RWPE2 (cell line): ENCODE results near the gene CHST6.

Experiments
- ATAC-seq: fragments of 200-7000 bp; cut with Tn5 transposase; 3 replicates; pipeline ENCODE4 v1.9.1; 2021; ENCODE audit warnings: low read depth
- DNase-seq: peaks from one replicate; pipeline ENCODE4 v3.0.0-alpha.2; 2020; ENCODE audit warnings: low spot score
- H3K27ac ChIP-seq: fragments of 450-650 bp; 2 replicates; pipeline ENCODE4 v1.5.1; 2017; ENCODE audit warnings: mild to moderate bottlenecking; ENCODE audit not compliant: poor library complexity, severe bottlenecking
- H3K27me3 ChIP-seq: fragments of 250-450 bp; sonication (Bioruptor Pico); 2 replicates; pipeline ENCODE4 v1.5.1; 2021; ENCODE audit warnings: mild to moderate bottlenecking, moderate library complexity; ENCODE audit not compliant: insufficient read depth, poor library complexity, severe bottlenecking
- H3K36me3 ChIP-seq: fragments of 250-450 bp; sonication (Bioruptor Pico); 2 replicates; pipeline ENCODE4 v1.5.1; 2020; ENCODE audit warnings: low read depth, mild to moderate bottlenecking, moderate library complexity
- H3K4me1 ChIP-seq: fragments of 250-450 bp; sonication (Bioruptor Pico); 2 replicates; pipeline ENCODE4 v1.5.1; 2021; ENCODE audit warnings: mild to moderate bottlenecking, moderate library complexity; ENCODE audit not compliant: insufficient read depth, poor library complexity, severe bottlenecking
- H3K4me3 ChIP-seq: fragments of 250-450 bp; sonication (Bioruptor Pico); 2 replicates; pipeline ENCODE4 v1.5.1; 2021; ENCODE audit warnings: mild to moderate bottlenecking, moderate library complexity; ENCODE audit not compliant: severe bottlenecking
- H3K9me3 ChIP-seq: fragments of 250-450 bp; sonication (Bioruptor Pico); 2 replicates; pipeline ENCODE4 v1.5.1; 2021; ENCODE audit warnings: mild to moderate bottlenecking, moderate library complexity; ENCODE audit not compliant: severe bottlenecking
- TF ChIP-seq, protein P1 (sequence below): fragments of 450-650 bp; IDR thresholded peaks from one replicate; pipeline ENCODE4 v1.5.1; 2017; ENCODE audit warnings: mild to moderate bottlenecking, moderate library complexity; ENCODE audit not compliant: poor library complexity, severe bottlenecking

The CHST6 gene

DNA sequence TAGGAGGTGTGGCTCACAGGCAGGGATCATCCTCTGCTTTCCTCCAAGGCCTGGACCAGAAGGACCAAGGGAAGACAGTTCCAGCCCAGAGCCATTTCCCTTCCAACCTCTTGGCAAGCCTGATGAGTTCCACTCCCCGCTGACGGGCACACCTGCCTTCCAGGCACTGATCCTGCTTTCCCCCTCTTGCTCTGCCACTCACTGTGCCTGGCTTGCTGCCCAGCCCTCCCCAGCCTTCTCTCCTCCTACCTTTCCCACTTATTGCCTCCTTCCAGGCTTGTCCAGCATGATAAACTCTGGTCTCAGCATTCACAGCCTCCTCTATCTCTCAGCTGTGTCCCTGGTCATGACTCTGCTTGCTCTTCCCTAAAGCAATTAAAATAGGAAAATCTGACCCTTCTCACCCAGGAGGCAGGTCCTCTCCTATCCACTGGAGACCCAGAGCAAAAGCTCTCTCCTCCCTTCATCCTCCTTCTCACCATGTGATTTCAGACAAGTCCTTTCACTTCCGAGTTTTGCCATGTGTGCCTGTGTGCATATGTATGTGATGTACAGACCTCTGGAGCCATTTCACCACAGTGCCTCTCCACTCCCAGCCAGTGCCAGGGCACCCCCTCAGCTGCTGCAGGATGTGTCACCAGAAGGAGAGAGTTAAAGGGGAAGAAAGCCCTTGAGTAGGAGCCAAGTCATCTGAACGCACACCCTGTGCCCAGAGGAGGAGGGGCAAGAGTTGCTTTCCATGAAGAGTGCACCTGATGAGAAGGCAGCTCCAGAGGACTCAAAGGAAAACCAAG is 17.4 kb downstream of the CHST6 start:
- ATAC-seq (peak; percentile 44), DNase-seq (no peak)
- H3K27me3 ChIP-seq = no peaks in the 10 kb centered on the region
- TF ChIP-seq, protein P1, sequence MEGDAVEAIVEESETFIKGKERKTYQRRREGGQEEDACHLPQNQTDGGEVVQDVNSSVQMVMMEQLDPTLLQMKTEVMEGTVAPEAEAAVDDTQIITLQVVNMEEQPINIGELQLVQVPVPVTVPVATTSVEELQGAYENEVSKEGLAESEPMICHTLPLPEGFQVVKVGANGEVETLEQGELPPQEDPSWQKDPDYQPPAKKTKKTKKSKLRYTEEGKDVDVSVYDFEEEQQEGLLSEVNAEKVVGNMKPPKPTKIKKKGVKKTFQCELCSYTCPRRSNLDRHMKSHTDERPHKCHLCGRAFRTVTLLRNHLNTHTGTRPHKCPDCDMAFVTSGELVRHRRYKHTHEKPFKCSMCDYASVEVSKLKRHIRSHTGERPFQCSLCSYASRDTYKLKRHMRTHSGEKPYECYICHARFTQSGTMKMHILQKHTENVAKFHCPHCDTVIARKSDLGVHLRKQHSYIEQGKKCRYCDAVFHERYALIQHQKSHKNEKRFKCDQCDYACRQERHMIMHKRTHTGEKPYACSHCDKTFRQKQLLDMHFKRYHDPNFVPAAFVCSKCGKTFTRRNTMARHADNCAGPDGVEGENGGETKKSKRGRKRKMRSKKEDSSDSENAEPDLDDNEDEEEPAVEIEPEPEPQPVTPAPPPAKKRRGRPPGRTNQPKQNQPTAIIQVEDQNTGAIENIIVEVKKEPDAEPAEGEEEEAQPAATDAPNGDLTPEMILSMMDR = no peak
- peaks cover 22% of the 10 kb centered on the region for H3K4me1 ChIP-seq
- H3K4me3 ChIP-seq = no peak overlapping the region
- no peaks in the 10 kb centered on the region for H3K9me3 ChIP-seq
- peak overlapping the region; percentile 62 for H3K27ac ChIP-seq
- H3K36me3 ChIP-seq = no peaks in the 10 kb centered on the region

DNA sequence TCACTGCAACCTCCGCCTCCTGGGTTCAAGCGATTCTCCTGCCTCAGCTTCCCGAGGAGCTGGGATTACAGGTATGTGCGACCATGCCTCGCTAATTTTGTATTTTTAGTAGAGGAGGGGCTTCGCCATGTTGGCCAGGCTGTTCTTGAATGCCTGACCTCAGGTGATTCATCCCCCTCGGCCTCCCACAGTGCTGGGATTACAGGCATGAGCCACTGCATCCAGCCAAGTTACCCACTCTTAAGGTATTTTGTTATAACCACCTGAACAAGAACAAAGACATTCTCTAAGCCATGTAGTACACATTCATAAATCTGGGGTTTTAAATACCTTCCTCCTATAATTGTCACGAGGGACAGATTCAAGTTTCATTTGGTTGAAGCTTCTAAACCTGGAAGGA is 18.4 kb downstream of the CHST6 start:
- no peaks in the 10 kb centered on the region for H3K36me3 ChIP-seq
- no peaks in the 10 kb centered on the region for H3K27me3 ChIP-seq
- H3K9me3 ChIP-seq = no peaks in the 10 kb centered on the region
- H3K27ac ChIP-seq = peak overlapping the region; percentile 62
- H3K4me3 ChIP-seq = no peak overlapping the region
- TF ChIP-seq, protein P1 = no peak
- no peak for DNase-seq
- peaks cover 22% of the 10 kb centered on the region for H3K4me1 ChIP-seq
- peak; percentile 78 for ATAC-seq

DNA sequence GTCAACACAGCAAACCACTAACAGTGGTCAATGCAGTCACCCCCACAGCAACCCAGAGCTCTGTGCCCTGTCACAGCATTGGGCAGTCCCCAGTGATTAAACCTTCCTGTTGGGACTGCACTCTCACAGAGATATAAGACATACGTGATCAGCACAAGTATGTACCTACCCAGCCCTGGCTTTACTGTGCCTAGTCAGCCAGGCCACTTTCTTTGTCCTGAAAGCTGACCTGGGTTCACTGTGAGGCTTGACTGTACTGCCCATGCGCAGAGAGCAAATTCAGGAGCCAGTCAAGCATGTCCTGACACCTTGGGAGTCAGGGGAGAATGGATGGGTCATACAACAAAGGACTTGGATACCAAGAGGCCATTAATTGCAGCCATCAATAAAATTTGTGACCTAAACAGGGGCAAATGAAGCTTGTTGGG is 19.8 kb downstream of the CHST6 start:
- Histone ChIP-seq H3K27ac (no peak overlapping the region), H3K4me1 (peaks cover 22% of the 10 kb centered on the region), H3K36me3 (no peaks in the 10 kb centered on the region), H3K9me3 (no peaks in the 10 kb centered on the region), H3K27me3 (no peaks in the 10 kb centered on the region), H3K4me3 (no peak overlapping the region)
- DNase-seq = no peak
- TF ChIP-seq, protein P1 = no peak
- ATAC-seq = no peak

DNA sequence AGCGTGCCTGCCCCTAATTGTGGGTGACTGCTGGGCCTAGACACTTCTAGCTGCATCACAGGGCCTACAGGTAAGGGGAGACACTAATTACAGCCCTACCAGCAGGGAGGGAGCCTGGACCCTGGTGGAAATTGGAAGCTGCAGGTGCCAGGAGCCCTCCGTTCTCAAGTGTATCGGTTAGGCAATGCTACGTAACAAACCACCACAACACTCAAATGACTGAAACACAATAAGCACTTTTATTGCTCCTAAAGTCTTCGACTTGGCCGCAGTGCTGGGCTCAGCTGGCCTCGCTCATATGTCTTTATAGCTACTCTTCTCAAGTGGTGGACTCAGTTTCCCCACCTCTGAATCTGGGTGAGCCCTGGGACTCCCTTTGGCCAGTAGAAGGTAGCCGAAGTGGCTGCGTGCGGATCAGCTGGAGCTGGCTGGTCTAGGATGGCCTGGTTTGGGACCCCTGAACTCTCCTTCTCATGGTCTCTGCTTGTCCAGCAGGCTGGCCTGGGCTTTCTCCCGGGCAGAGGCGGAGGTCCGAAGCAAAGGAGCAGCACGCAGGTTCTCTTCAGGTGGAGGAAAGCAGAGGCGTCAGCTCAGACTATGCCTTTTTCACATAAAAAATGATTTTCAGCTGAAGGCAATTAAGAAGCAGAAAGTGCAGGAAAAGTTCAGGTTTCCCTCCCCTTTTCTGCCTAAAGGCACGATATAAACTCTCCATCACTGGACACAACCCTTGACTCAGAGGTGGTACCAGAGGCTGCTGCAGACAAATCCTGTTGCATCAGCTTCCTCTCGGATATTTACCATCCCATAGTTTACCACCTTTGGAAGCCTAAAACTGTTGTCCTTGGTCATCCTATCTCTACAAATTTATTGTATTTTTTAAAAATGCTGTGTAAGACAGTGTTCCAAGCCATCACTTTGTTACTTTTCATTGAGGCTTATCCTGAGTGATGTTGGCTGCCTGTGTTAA is 22.0 kb downstream of the CHST6 start:
- H3K27me3 ChIP-seq = no peaks in the 10 kb centered on the region
- H3K9me3 ChIP-seq = no peaks in the 10 kb centered on the region
- no peak for DNase-seq
- TF ChIP-seq, protein P1 = no peak
- H3K36me3 ChIP-seq = no peaks in the 10 kb centered on the region
- ATAC-seq = no peak
- no peak overlapping the region for H3K27ac ChIP-seq
- H3K4me1 ChIP-seq = peaks cover 21% of the 10 kb centered on the region
- H3K4me3 ChIP-seq = no peak overlapping the region
